IMR-90 (cell line): ENCODE results near the gene NGEF. TPM values are rescaled to one million over a fixed set of nuclear protein-coding genes. Genes with fewer than 3 reads are reported as not detected.

ENCODE experiments used
- ATAC-seq: fragments of 200-7000 bp; cut with Tn5 transposase; 2 replicates; pipeline ENCODE4 v1.9.1; 2020; ENCODE audit warnings: low read depth, mild to moderate bottlenecking, moderate library complexity
- BruUV-seq: library from RNA; stranded (reverse); fragments of 400-500 nt; replicated peaks from 2 replicates; lab custom pipeline; 2021; lab: Mats Ljungman, UMichigan
- CTCF ChIA-PET: fragments of 300-600 bp; formaldehyde crosslinking; extraction: SDS; loops from one replicate; lab custom pipeline; 2021; ENCODE audit warnings: antibody characterized with exemption; lab: Yijun Ruan, JAX
- POLR2A ChIA-PET: fragments of 300-600 bp; sonication (Branson Sonifier 250); formaldehyde crosslinking; loops from one replicate; lab custom pipeline; 2022; ENCODE audit warnings: antibody characterized with exemption; ENCODE audit not compliant: unreplicated experiment; lab: Charles Lee
- DNase-seq: peaks from one replicate; pipeline ENCODE4 v3.0.0; 2013
- H2AFZ ChIP-seq: replicated peaks from 2 replicates; pipeline ENCODE3; 2013; ENCODE audit warnings: low read length, mild to moderate bottlenecking; ENCODE audit not compliant: poor library complexity
- H2AK5ac ChIP-seq: 2 replicates; pipeline ENCODE4 v1.6.1; 2013; ENCODE audit warnings: low read depth, low read length, inconsistent platforms
- H2AK9ac ChIP-seq: replicated peaks from 2 replicates; pipeline ENCODE3; 2013; ENCODE audit warnings: mild to moderate bottlenecking, low read depth, low read length, moderate library complexity; ENCODE audit not compliant: poor library complexity
- H2BK120ac ChIP-seq: 2 replicates; pipeline ENCODE4 v1.6.1; 2013; ENCODE audit warnings: low read depth, low read length, inconsistent platforms
- H2BK15ac ChIP-seq: 3 replicates; pipeline ENCODE4 v1.6.1; 2013; ENCODE audit warnings: low read depth, low read length, inconsistent platforms
- H2BK20ac ChIP-seq: 2 replicates; pipeline ENCODE4 v1.6.1; 2013; ENCODE audit warnings: low read depth, mild to moderate bottlenecking, inconsistent platforms, low read length, moderate library complexity
- H2BK5ac ChIP-seq: 2 replicates; pipeline ENCODE4 v1.6.1; 2013; ENCODE audit warnings: mild to moderate bottlenecking, low read depth, low read length, inconsistent platforms; ENCODE audit not compliant: poor library complexity, severe bottlenecking
- H3K14ac ChIP-seq: replicated peaks from 2 replicates; pipeline ENCODE4 v1.6.1; 2013; ENCODE audit warnings: low read depth, low read length, inconsistent platforms
- H3K18ac ChIP-seq: 2 replicates; pipeline ENCODE4 v1.6.1; 2013; ENCODE audit warnings: low read depth, low read length, control low read depth
- H3K23ac ChIP-seq: 2 replicates; pipeline ENCODE4 v1.6.1; 2013; ENCODE audit warnings: low read depth, low read length, inconsistent platforms
- H3K27ac ChIP-seq: 2 replicates; pipeline ENCODE4 v1.5.1; 2013; ENCODE audit warnings: mild to moderate bottlenecking, control low read depth, low read length; ENCODE audit not compliant: insufficient read depth
- H3K27me3 ChIP-seq: 2 replicates; pipeline ENCODE4 v1.6.1; 2013; ENCODE audit warnings: low read length; ENCODE audit not compliant: control insufficient read depth, insufficient read depth
- H3K36me3 ChIP-seq: 2 replicates; pipeline ENCODE4 v1.6.1; 2013; ENCODE audit warnings: low read length, mixed read lengths; ENCODE audit not compliant: control insufficient read depth, insufficient read depth
- H3K4ac ChIP-seq: 2 replicates; pipeline ENCODE4 v1.6.1; 2013; ENCODE audit warnings: low read depth, low read length, inconsistent platforms
- H3K4me1 ChIP-seq: 2 replicates; pipeline ENCODE4 v1.6.1; 2013; ENCODE audit warnings: low read length, mixed read lengths; ENCODE audit not compliant: control insufficient read depth, insufficient read depth
- H3K4me2 ChIP-seq: 2 replicates; pipeline ENCODE4 v1.6.1; 2013; ENCODE audit warnings: low read depth, mild to moderate bottlenecking, control low read depth, low read length, moderate library complexity
- H3K4me3 ChIP-seq: 2 replicates; pipeline ENCODE4 v1.5.1; 2013; ENCODE audit warnings: low read depth, mild to moderate bottlenecking, control low read depth, low read length, moderate library complexity; ENCODE audit not compliant: insufficient read depth
- H3K56ac ChIP-seq: 2 replicates; pipeline ENCODE4 v1.6.1; 2013; ENCODE audit warnings: low read length, inconsistent platforms; ENCODE audit not compliant: insufficient read depth; ENCODE audit errors: extremely low read depth
- H3K79me1 ChIP-seq, 2 experiments: 2 replicates each; pipeline ENCODE4 v1.6.1; 2013; ENCODE audit warnings: low read length in 2 of 2, inconsistent platforms in 1 of 2, low read depth in 1 of 2
- H3K9ac ChIP-seq: 2 replicates; pipeline ENCODE4 v1.6.1; 2013; ENCODE audit warnings: low read depth, low read length, control low read depth
- H3K9me1 ChIP-seq: 2 replicates; pipeline ENCODE4 v1.6.1; 2013; ENCODE audit warnings: low read length, inconsistent platforms; ENCODE audit not compliant: insufficient read depth
- H3K9me3 ChIP-seq: 2 replicates; pipeline ENCODE4 v1.6.1; 2013; ENCODE audit warnings: low read length; ENCODE audit not compliant: control insufficient read depth, insufficient read depth
- H4K20me1 ChIP-seq: 2 replicates; pipeline ENCODE4 v1.6.1; 2013; ENCODE audit warnings: low read length, inconsistent platforms; ENCODE audit not compliant: insufficient read depth
- H4K5ac ChIP-seq: 2 replicates; pipeline ENCODE4 v1.6.1; 2013; ENCODE audit warnings: mild to moderate bottlenecking, low read depth, low read length, control low read depth
- H4K8ac ChIP-seq, 2 experiments: 2 replicates each; pipeline ENCODE4 v1.6.1; 2013; ENCODE audit warnings: low read depth in 2 of 2, low read length in 2 of 2, control low read depth in 1 of 2, inconsistent platforms in 1 of 2
- H4K91ac ChIP-seq: 2 replicates; pipeline ENCODE4 v1.6.1; 2013; ENCODE audit warnings: low read depth, low read length, inconsistent platforms; ENCODE audit not compliant: insufficient read depth
- BHLHE40 ChIP-seq: fragments of 150-350 bp; IDR thresholded peaks from 2 replicates; pipeline ENCODE4 v1.6.1; 2016; ENCODE audit warnings: mild to moderate bottlenecking, low read depth, low read length
- CHD1 ChIP-seq: IDR thresholded peaks from 2 replicates; pipeline ENCODE4 v1.6.1; 2012; ENCODE audit warnings: low read depth, low read length, improper control_type of control experiment
- FOS ChIP-seq: fragments of 150-350 bp; IDR thresholded peaks from 2 replicates; pipeline ENCODE4 v1.6.1; 2016; ENCODE audit warnings: low read depth, low read length
- MAFK ChIP-seq: IDR thresholded peaks from 2 replicates; pipeline ENCODE4 v1.6.1; 2012; ENCODE audit warnings: low read depth, low read length, improper control_type of control experiment
- MXI1 ChIP-seq: IDR thresholded peaks from 2 replicates; pipeline ENCODE4 v1.6.1; 2012; ENCODE audit warnings: low read depth, mild to moderate bottlenecking, low read length, moderate library complexity, borderline replicate concordance
- POLR2A ChIP-seq: IDR thresholded peaks from 2 replicates; pipeline ENCODE4 v1.6.1; 2012; ENCODE audit warnings: mild to moderate bottlenecking, low read depth, low read length
- RAD21 ChIP-seq: IDR thresholded peaks from 2 replicates; pipeline ENCODE4 v1.6.1; 2012; ENCODE audit warnings: low read length, improper control_type of control experiment
- RCOR1 ChIP-seq: IDR thresholded peaks from 2 replicates; pipeline ENCODE4 v1.6.1; 2012; ENCODE audit warnings: mild to moderate bottlenecking, low read length, improper control_type of control experiment; ENCODE audit not compliant: insufficient replicate concordance
- RFX5 ChIP-seq: IDR thresholded peaks from 2 replicates; pipeline ENCODE4 v1.8.0; 2012; ENCODE audit warnings: low read depth, mild to moderate bottlenecking, low read length, moderate library complexity
- SMC3 ChIP-seq: fragments of 150-350 bp; IDR thresholded peaks from 2 replicates; pipeline ENCODE4 v1.6.1; 2016; ENCODE audit warnings: low read depth, mild to moderate bottlenecking, antibody characterized with exemption, low read length, moderate library complexity
- WGBS, 2 experiments: methylation state at CpG; one replicate each; pipeline versions ENCODE4 v1.1.5 to v1.1.7; 2013; ENCODE audit warnings: missing lambda C conversion rate in 2 of 2; ENCODE audit not compliant: insufficient read length in 1 of 2; ENCODE audit errors: extremely low coverage in 2 of 2; 5-methylcytosine and 5-hydroxymethylcytosine counted together
- dilution Hi-C: fragments of 300-500 bp; cut with HindIII; formaldehyde crosslinking; loops from one replicate; pipeline ENCODE4 v1.14.3; 2018; ENCODE audit warnings: low sequenced_read_pairs; ENCODE audit not compliant: unreplicated experiment
- in situ Hi-C: fragments of 300-500 bp; cut with MboI; formaldehyde crosslinking; loops from 3 replicates; pipeline ENCODE4 v1.14.3; 2019; ENCODE audit warnings: low sequenced_read_pairs, inconsistent platforms, mixed read lengths
- intact Hi-C: fragments of 100-400 bp; cut with micrococcal nuclease; formaldehyde crosslinking; loops from 2 replicates; pipeline ENCODE4 v1.10.0; 2022
- polyA plus RNA-seq, 3 experiments: library from polyadenylated mRNA; depleted of rRNA; stranded (reverse); fragments of >200 nt; gene quantifications; 2 replicates each; pipeline ENCODE4 v1.2.3, GENCODE V29; 2012; ENCODE audit warnings: low replicate concordance in 1 of 3
- total RNA-seq: library from RNA; depleted of rRNA; stranded (reverse); fragments of >200 nt; gene quantifications from 2 replicates; pipeline ENCODE4 v1.2.3, GENCODE V29; 2012

Gene NGEF
- total and polyA plus RNA-seq, 2 of the 4 experiments (the other 2 are of a cell fraction) = 1.1 to 1.7 TPM

GRCh38 chr2:233055362-233055761 is 42.3 kb upstream of the NGEF start:
- no peak for TF ChIP-seq SMC3
- no peak for TF ChIP-seq RCOR1
- TF ChIP-seq BHLHE40 = no peak
- no peak for TF ChIP-seq MAFK
- no peak for TF ChIP-seq POLR2A
- no peak for TF ChIP-seq MXI1
- no peak for TF ChIP-seq CHD1
- no peak for TF ChIP-seq FOS
- TF ChIP-seq RFX5 = no peak
- no peak for TF ChIP-seq RAD21
- Histone ChIP-seq H2BK5ac (no peak overlapping the region), H3K79me1 (no peaks in the 10 kb centered on the region), H3K4me1 (no peaks in the 10 kb centered on the region), H3K56ac (no peak overlapping the region), H2AFZ (no peak overlapping the region), H3K18ac (no peak overlapping the region), H3K4me2 (no peak overlapping the region), H3K27ac (no peak overlapping the region), H3K9me3 (no peaks in the 10 kb centered on the region), H3K9ac (no peak overlapping the region), H2BK20ac (no peak overlapping the region), H3K36me3 (no peaks in the 10 kb centered on the region), H3K27me3 (peaks cover 18% of the 10 kb centered on the region), H3K4me3 (no peak overlapping the region), H3K23ac (no peak overlapping the region), H2AK9ac (no peak overlapping the region), H2BK15ac (no peak overlapping the region), H4K5ac (no peak overlapping the region), H4K20me1 (no peaks in the 10 kb centered on the region), H3K14ac (no peak overlapping the region), H3K9me1 (no peaks in the 10 kb centered on the region), H4K91ac (no peak overlapping the region), H4K8ac (no peak overlapping the region), H3K4ac (no peak overlapping the region), H2BK120ac (no peak overlapping the region), H2AK5ac (no peak overlapping the region)
- in situ Hi-C loops (loop anchor here (10.0 kb wide), 1 partner anchor 201 kb away; no protein-coding TSS in a partner anchor), intact Hi-C loops (no loop called here), dilution Hi-C loops (no loop called here)
- no peak for ATAC-seq
- BruUV-seq = no TSS peak
- DNase-seq = no peak
- 80% methylated on average over 1 of the region's 2 CpGs; no CpG with 5 or more reads in 1 of the 2 experiments for WGBS, 2 experiments
- POLR2A ChIA-PET = no interaction called here
- CTCF ChIA-PET = interaction anchor here (0.6 to 1.3 kb wide), 2 partner anchors 196 to 203 kb away, joined by 3 read pairs; no protein-coding TSS in a partner anchor
